ENCODE measurements around the gene MAP3K15. TPM values are rescaled to one million over a fixed set of nuclear protein-coding genes. Genes with fewer than 3 reads are reported as not detected.

The MAP3K15 gene
- total RNA-seq, 1 donor from 2014 or later, result 2.9 TPM

DNA sequence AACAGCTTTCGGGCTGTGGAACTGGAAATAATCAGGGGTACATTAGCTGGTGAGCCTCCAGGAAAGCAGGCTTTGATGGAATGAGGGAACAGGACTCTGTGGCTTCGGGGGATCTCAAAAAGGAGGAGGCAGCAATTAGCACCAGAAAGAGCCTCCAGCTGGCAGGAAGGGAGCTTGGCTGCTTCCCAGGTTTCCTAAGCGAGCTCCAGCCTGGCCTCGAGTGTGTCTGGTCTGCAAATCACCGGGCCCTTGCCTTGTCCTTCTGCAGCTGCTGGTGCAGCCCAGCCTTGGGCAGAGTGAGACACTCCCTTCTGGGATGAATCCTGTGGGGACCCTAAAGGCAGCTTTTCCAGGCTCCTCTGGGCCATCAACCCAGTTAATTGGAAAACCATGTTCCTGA is 182.3 kb downstream of the MAP3K15 start:
- TF ChIP-seq, protein P1, sequence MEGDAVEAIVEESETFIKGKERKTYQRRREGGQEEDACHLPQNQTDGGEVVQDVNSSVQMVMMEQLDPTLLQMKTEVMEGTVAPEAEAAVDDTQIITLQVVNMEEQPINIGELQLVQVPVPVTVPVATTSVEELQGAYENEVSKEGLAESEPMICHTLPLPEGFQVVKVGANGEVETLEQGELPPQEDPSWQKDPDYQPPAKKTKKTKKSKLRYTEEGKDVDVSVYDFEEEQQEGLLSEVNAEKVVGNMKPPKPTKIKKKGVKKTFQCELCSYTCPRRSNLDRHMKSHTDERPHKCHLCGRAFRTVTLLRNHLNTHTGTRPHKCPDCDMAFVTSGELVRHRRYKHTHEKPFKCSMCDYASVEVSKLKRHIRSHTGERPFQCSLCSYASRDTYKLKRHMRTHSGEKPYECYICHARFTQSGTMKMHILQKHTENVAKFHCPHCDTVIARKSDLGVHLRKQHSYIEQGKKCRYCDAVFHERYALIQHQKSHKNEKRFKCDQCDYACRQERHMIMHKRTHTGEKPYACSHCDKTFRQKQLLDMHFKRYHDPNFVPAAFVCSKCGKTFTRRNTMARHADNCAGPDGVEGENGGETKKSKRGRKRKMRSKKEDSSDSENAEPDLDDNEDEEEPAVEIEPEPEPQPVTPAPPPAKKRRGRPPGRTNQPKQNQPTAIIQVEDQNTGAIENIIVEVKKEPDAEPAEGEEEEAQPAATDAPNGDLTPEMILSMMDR (conservative IDR thresholded peaks at IDR 0.05), result no peak
- no peak for DNase-seq (ENCODE audit: extremely low spot score, unreplicated experiment)
- Mint-ChIP-seq H3K27ac (no peak overlapping the region), H3K4me1 (ENCODE audit: unreplicated experiment) (no peaks in the 10 kb centered on the region), H3K36me3 (peaks cover 4% of the 10 kb centered on the region), H3K9me3 (peaks cover 5% of the 10 kb centered on the region), H3K27me3 (peaks cover 3% of the 10 kb centered on the region), H3K4me3 (no peak overlapping the region)

DNA sequence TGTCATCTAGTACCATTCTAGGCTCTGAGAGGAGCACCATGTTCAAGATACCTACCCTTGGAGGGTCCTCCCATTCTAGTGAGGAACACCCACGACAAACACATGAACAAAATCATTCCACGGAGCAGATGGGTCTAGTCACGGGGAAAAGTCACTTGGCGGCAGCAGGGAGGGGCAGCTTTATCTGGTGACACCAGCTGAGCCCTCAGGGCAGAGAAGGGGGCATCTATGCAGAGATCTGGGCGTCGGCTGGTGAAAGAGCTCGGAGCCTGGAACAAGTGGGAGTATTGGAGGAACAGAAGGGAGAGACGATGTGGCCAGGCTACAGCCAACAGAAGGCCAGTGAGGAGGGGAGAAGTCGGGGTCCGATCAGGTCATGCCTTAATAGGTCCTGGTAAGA is 183.5 kb downstream of the MAP3K15 start:
- peaks cover 4% of the 10 kb centered on the region for H3K36me3 Mint-ChIP-seq
- H3K4me3 Mint-ChIP-seq, result no peak overlapping the region
- H3K27me3 Mint-ChIP-seq, result peaks cover 3% of the 10 kb centered on the region
- DNase-seq (ENCODE audit: extremely low spot score, unreplicated experiment), result no peak
- H3K4me1 Mint-ChIP-seq (ENCODE audit: unreplicated experiment), result no peaks in the 10 kb centered on the region
- TF ChIP-seq, protein P1 (conservative IDR thresholded peaks at IDR 0.05), result no peak
- no peak overlapping the region for H3K27ac Mint-ChIP-seq
- peaks cover 5% of the 10 kb centered on the region for H3K9me3 Mint-ChIP-seq

DNA sequence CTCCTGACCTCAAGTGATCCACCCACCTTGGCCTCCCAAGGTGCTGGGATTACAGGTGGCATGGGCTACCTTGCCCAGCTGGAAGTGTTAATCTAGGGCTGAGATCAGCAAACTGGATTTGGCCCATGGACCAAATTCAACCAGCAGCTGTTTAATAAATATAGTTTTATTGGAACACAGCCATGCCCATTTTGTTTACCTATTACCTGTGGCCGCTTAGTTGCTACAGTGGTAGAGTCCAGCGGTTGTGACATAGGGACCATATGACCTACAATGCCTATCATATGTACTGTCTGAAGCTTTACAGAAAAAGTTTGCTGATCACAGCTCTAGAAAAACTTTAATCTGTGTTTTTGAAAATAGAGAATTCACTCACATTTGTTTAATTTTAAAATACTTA is 188.7 kb downstream of the MAP3K15 start:
- DNase-seq (ENCODE audit: extremely low spot score, unreplicated experiment), result no peak
- H3K4me3 Mint-ChIP-seq, result no peak overlapping the region
- H3K27ac Mint-ChIP-seq, result no peak overlapping the region
- H3K4me1 Mint-ChIP-seq (ENCODE audit: unreplicated experiment), result no peaks in the 10 kb centered on the region
- no peaks in the 10 kb centered on the region for H3K36me3 Mint-ChIP-seq
- H3K9me3 Mint-ChIP-seq, result no peaks in the 10 kb centered on the region
- H3K27me3 Mint-ChIP-seq, result no peaks in the 10 kb centered on the region
- TF ChIP-seq, protein P1 (conservative IDR thresholded peaks at IDR 0.05), result no peak

Other genes starting within 250 kb of the MAP3K15 start
- gene PDHA1, start 171.6 kb downstream of the MAP3K15 start, total RNA-seq (ENCODE audit: low replicate concordance), result 244 and 257 TPM in 2 replicates

All from type B pancreatic cell (in vitro differentiated cells).